Chondrocyte (in vitro differentiated cells): Measurements from ENCODE around the gene ANKS3. TPM values are rescaled to one million over a fixed set of nuclear protein-coding genes. Genes with fewer than 3 reads are reported as not detected.
A peak's percentile ranks its signal among the peaks of the same experiment; 100 is the strongest.

Experiments
- DNase-seq: peaks from one replicate; pipeline ENCODE4 v3.0.0; 2021; ENCODE audit warnings: mixed read lengths, low spot score
- H3K27ac Mint-ChIP-seq: one replicate; pipeline ENCODE4 v1.8.0; 2021; ENCODE audit warnings: mild to moderate bottlenecking, moderate library complexity, mixed read lengths; ENCODE audit not compliant: unreplicated experiment
- H3K27me3 Mint-ChIP-seq: 2 replicates; pipeline ENCODE4 v1.8.0; 2021; ENCODE audit warnings: low read depth, mixed read lengths
- H3K36me3 Mint-ChIP-seq: 2 replicates; pipeline ENCODE4 v1.8.0; 2021; ENCODE audit warnings: low read depth, mixed read lengths
- H3K4me1 Mint-ChIP-seq: 2 replicates; pipeline ENCODE4 v1.8.0; 2021; ENCODE audit warnings: low read depth, mild to moderate bottlenecking, mixed read lengths
- H3K4me3 Mint-ChIP-seq: one replicate; pipeline ENCODE4 v1.8.0; 2021; ENCODE audit warnings: mild to moderate bottlenecking, moderate library complexity, mixed read lengths; ENCODE audit not compliant: unreplicated experiment
- H3K9me3 Mint-ChIP-seq: 2 replicates; pipeline ENCODE4 v1.8.0; 2021; ENCODE audit warnings: low read depth, mixed read lengths
- total RNA-seq: library from RNA; stranded (reverse); gene quantifications from 3 replicates; pipeline ENCODE4 v1.2.1, GENCODE V29; 2021
- TF ChIP-seq, protein P1 (sequence below): fragments of 200-600 bp; sonication (generic); IDR thresholded peaks from 2 replicates; pipeline ENCODE4 v1.5.0; 2021; ENCODE audit warnings: antibody characterized with exemption, mild to moderate bottlenecking, moderate library complexity

ANKS3 gene
- total RNA-seq, 1 donor from 2014 or later = 21.8 TPM

DNA sequence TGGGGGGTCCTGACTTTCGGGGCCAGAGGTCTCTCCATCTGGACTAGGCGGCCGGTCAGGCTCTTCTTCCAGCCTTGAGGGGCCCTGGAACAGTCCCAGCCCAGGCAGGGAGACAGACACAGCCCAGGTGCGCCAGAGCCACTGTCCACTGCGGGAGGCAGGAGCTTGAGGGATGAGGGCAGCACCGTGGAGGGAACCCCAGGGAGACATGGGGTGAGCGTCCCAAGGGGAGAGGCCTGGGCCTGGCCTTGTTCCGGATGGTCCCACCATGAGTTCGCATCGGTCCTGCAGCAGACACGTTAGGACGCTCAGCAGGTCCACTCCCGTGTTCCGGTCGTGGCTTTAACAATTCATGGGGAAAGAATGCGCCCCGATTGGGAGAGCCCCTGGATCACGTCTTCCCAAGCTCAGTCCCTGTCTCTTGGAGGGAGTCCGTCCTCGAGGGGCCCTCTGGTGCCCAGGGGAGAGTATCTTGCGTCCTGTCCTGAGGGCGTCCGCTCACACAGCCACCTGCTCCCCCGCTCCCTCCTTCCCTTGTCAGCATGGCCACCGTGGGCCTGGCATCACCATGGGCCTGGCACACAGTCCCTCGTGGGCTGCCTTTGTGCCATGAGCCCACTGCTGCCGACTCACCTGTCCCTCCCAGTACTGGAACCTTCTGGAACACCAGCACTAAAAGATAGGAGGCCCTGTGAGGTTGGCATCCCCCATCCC, 47.4 kb downstream of the ANKS3 start:
- H3K27me3 Mint-ChIP-seq = no peaks in the 10 kb centered on the region
- TF ChIP-seq, protein P1, sequence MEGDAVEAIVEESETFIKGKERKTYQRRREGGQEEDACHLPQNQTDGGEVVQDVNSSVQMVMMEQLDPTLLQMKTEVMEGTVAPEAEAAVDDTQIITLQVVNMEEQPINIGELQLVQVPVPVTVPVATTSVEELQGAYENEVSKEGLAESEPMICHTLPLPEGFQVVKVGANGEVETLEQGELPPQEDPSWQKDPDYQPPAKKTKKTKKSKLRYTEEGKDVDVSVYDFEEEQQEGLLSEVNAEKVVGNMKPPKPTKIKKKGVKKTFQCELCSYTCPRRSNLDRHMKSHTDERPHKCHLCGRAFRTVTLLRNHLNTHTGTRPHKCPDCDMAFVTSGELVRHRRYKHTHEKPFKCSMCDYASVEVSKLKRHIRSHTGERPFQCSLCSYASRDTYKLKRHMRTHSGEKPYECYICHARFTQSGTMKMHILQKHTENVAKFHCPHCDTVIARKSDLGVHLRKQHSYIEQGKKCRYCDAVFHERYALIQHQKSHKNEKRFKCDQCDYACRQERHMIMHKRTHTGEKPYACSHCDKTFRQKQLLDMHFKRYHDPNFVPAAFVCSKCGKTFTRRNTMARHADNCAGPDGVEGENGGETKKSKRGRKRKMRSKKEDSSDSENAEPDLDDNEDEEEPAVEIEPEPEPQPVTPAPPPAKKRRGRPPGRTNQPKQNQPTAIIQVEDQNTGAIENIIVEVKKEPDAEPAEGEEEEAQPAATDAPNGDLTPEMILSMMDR = no peak
- H3K9me3 Mint-ChIP-seq = no peaks in the 10 kb centered on the region
- no peaks in the 10 kb centered on the region for H3K4me1 Mint-ChIP-seq
- peak; percentile 92 for DNase-seq
- H3K4me3 Mint-ChIP-seq = no peak overlapping the region
- no peak overlapping the region for H3K27ac Mint-ChIP-seq
- H3K36me3 Mint-ChIP-seq = peaks cover 7% of the 10 kb centered on the region

DNA sequence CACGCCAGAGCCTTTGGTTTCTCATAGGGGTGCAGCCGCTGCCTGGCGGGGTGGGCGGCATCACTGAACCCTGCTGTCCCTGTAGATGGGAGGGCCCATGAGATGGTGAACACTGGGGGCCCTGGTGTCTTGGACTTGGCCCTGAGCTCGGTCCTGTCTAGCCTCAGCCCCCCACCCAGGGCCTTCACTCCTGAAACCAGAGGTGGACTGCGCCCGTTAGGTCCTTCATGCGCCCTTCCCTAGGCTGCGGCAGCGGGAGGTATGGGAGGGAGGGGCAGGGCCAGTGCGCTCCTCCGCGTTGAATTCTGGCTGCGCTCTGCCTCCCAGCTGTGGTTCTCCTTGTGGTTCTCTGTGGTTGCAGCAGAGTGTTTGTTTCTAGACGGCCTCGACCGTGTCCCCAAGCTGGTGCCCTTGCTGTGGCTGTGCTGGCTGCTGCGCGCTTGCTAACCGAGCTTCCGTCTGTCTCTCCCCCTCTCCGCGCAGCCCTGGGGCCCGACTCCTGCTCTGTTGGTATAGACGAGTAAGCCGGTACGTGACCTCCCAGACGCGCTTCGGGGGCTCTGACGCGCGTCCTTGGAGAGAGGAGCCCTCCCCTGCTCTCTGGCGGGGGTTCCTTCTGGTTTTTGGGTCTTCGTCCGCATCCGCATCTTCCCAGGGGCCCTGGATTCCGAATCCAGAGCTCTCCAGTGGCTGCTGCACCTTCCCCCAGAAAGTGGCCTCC, 48.1 kb downstream of the ANKS3 start:
- peak; percentile 92 for DNase-seq
- no peaks in the 10 kb centered on the region for H3K9me3 Mint-ChIP-seq
- TF ChIP-seq, protein P1 = no peak
- H3K27ac Mint-ChIP-seq = no peak overlapping the region
- no peaks in the 10 kb centered on the region for H3K27me3 Mint-ChIP-seq
- H3K36me3 Mint-ChIP-seq = peaks cover 7% of the 10 kb centered on the region
- H3K4me3 Mint-ChIP-seq = no peak overlapping the region
- H3K4me1 Mint-ChIP-seq = no peaks in the 10 kb centered on the region

DNA sequence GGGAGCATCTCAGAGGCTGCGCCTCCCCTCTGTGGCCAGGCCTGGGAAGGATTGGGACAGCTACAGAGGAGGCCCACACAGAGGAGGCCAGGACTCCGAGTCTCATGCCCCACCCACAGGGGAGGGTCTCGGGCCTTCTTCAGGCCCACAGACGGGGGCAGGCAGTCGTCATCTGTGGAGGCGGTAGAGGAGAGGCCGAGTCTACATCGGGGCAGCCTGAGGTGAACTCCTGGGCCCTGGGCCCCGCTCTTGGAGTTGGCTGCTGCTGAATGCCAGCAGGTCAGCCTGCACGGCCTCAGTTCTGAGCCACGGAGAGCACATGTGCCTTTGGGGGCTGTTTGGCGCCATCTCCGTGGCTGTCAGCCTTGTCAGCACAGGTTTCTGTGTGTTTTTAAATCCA, 48.8 kb downstream of the ANKS3 start:
- H3K4me1 Mint-ChIP-seq = no peaks in the 10 kb centered on the region
- TF ChIP-seq, protein P1 = no peak
- H3K36me3 Mint-ChIP-seq = peaks cover 6% of the 10 kb centered on the region
- H3K27ac Mint-ChIP-seq = no peak overlapping the region
- H3K9me3 Mint-ChIP-seq = no peaks in the 10 kb centered on the region
- H3K27me3 Mint-ChIP-seq = no peaks in the 10 kb centered on the region
- no peak overlapping the region for H3K4me3 Mint-ChIP-seq
- no peak for DNase-seq

DNA sequence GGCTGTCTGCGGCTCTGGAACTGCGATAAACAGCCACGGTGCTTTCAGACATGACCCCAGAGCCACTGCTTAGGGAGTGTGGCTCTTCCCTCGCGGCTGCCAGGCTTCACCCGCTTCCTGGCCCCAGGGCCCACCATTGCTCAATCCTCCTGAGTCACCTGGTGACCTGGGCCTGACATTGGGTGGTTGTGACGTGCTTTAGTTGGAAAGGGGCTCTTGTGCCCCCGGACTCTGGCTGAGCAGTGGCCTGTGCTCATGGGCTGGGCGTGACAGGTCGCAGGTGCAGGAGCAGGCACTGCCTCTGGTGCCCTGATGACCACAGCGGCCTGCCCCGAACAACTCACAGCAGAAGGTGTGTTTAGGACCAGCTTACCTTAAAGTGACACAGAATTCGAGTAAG, 49.3 kb downstream of the ANKS3 start:
- Mint-ChIP-seq H3K27me3 (no peaks in the 10 kb centered on the region), H3K36me3 (peaks cover 6% of the 10 kb centered on the region), H3K4me1 (no peaks in the 10 kb centered on the region), H3K4me3 (no peak overlapping the region), H3K27ac (no peak overlapping the region), H3K9me3 (no peaks in the 10 kb centered on the region)
- DNase-seq = no peak
- TF ChIP-seq, protein P1 = no peak

DNA sequence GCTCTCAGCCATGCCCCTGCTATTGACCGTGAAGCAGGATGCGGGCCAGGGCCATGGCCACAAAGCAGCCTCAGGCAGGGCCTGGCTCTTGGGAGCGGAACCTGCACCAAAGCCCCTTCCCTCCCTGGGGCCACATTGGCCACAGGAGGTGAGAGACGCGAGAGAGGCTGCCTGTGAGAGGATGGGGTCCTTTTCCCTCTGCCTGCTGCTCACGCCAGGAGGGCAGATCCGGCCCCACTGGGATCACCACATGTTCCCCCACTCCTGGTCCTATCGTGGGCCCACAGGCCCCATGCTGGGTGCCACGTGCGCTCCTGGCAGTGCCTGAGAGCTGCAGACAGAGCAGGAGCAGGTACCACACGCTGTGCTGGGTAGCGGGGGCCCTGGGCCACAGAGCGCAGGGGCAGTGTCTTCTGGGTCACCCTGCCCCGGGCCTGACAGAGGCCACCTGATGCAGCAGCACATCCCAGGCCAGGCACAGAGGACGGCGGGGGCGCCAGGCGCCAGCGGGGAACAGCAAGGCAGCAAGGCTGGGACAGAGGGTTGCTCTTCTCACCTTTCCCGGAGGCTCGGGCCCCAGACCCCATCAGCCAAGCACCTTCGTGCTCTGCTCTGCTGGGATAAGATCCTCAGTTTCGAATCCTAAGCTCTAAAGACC, 49.9 kb downstream of the ANKS3 start:
- Mint-ChIP-seq H3K4me3 (no peak overlapping the region), H3K9me3 (no peaks in the 10 kb centered on the region), H3K27ac (no peak overlapping the region), H3K36me3 (peaks cover 6% of the 10 kb centered on the region), H3K27me3 (no peaks in the 10 kb centered on the region), H3K4me1 (no peaks in the 10 kb centered on the region)
- TF ChIP-seq, protein P1 = no peak
- no peak for DNase-seq
